NB4 (cell line): ENCODE results near the gene C10orf53.

Experiments used
- TF ChIP-seq, protein P1 (sequence below): IDR thresholded peaks from one replicate; pipeline ENCODE4 v1.5.1; 2012; ENCODE audit warnings: low read depth, low read length
- TF ChIP-seq, protein P2 (sequence below): IDR thresholded peaks from 2 replicates; pipeline ENCODE4 v1.6.1; 2011; ENCODE audit warnings: low read depth, low read length

GRCh38 chr10:49682879-49683278 is 3.4 kb downstream of the C10orf53 start:
- TF ChIP-seq, protein P1, sequence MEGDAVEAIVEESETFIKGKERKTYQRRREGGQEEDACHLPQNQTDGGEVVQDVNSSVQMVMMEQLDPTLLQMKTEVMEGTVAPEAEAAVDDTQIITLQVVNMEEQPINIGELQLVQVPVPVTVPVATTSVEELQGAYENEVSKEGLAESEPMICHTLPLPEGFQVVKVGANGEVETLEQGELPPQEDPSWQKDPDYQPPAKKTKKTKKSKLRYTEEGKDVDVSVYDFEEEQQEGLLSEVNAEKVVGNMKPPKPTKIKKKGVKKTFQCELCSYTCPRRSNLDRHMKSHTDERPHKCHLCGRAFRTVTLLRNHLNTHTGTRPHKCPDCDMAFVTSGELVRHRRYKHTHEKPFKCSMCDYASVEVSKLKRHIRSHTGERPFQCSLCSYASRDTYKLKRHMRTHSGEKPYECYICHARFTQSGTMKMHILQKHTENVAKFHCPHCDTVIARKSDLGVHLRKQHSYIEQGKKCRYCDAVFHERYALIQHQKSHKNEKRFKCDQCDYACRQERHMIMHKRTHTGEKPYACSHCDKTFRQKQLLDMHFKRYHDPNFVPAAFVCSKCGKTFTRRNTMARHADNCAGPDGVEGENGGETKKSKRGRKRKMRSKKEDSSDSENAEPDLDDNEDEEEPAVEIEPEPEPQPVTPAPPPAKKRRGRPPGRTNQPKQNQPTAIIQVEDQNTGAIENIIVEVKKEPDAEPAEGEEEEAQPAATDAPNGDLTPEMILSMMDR, result no peak
- TF ChIP-seq, protein P2, sequence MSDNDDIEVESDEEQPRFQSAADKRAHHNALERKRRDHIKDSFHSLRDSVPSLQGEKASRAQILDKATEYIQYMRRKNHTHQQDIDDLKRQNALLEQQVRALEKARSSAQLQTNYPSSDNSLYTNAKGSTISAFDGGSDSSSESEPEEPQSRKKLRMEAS, result no peak
